Activated CD4-positive, alpha-beta memory T cell treated with anti-CD3 and anti-CD28 coated beads, Interleukin-2, amount 10 ng/mL, durations not matched to agents 7 days and 5 days (primary cell): ENCODE results near the gene SOWAHA. TPM values are rescaled to one million over a fixed set of nuclear protein-coding genes. Genes with fewer than 3 reads are reported as not detected.

Experiments
- CTCF ChIA-PET: fragments of 350-600 bp; sonication (Branson Sonifier 250); formaldehyde crosslinking; loops from one replicate; lab custom pipeline; 2021; ENCODE audit warnings: antibody characterized with exemption, inconsistent platforms; lab: Charles Lee
- POLR2A ChIA-PET: fragments of 350-600 bp; sonication (Branson Sonifier 250); formaldehyde crosslinking; loops from one replicate; lab custom pipeline; 2021; ENCODE audit warnings: antibody characterized with exemption; lab: Charles Lee
- DNase-seq: peaks from one replicate; pipeline ENCODE4 v3.0.0-alpha.2; 2020
- H3K27ac Mint-ChIP-seq: one replicate; pipeline ENCODE4 v1.8.0; 2021; ENCODE audit warnings: mild to moderate bottlenecking, mixed read lengths
- H3K27me3 Mint-ChIP-seq: one replicate; pipeline ENCODE4 v1.8.0; 2021; ENCODE audit warnings: mixed read lengths
- H3K36me3 Mint-ChIP-seq: one replicate; pipeline ENCODE4 v1.8.0; 2021; ENCODE audit warnings: low read depth, mixed read lengths
- H3K4me1 Mint-ChIP-seq: one replicate; pipeline ENCODE4 v1.8.0; 2021; ENCODE audit warnings: mixed read lengths
- H3K4me3 Mint-ChIP-seq: one replicate; pipeline ENCODE4 v1.8.0; 2021; ENCODE audit warnings: mild to moderate bottlenecking, mixed read lengths
- H3K9me3 Mint-ChIP-seq: one replicate; pipeline ENCODE4 v1.8.0; 2021; ENCODE audit warnings: mixed read lengths
- total RNA-seq, 2 experiments: library from RNA; stranded (reverse); gene quantifications; one replicate each; pipeline ENCODE4 v1.2.3, GENCODE V29; 2021

The SOWAHA gene
- total RNA-seq, 2 experiments from 2014 or later: not detected

DNA sequence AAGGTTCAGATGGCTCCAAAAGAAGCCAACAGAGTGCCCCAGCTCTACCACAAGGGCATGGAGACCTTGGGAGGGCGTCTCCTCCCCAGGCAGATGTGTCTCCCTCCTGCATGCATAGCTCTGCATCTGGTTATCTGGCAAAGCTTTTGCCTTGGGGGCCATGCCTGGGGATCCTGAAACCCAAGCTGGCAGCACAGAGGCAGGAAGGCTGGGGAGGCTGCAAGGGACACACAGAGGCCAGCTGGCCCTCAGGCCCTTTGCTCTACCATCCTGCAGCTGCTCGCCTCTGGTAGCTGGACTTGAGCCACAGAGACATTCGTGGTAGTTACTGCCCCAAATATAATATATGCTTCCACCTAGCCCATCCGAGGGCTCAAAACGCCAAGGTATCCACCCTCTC lies 40.0 kb upstream of the SOWAHA start:
- no peaks in the 10 kb centered on the region for H3K9me3 Mint-ChIP-seq
- peaks cover 4% of the 10 kb centered on the region for H3K27me3 Mint-ChIP-seq
- POLR2A ChIA-PET: interaction anchor here (1.5 kb wide), 1 partner anchor 10 kb away, joined by 3 read pairs; no protein-coding TSS in a partner anchor
- H3K36me3 Mint-ChIP-seq: peaks cover 3% of the 10 kb centered on the region
- H3K27ac Mint-ChIP-seq: no peak overlapping the region
- no peak for DNase-seq
- H3K4me3 Mint-ChIP-seq: no peak overlapping the region
- CTCF ChIA-PET: no interaction called here
- H3K4me1 Mint-ChIP-seq: peaks cover 14% of the 10 kb centered on the region

DNA sequence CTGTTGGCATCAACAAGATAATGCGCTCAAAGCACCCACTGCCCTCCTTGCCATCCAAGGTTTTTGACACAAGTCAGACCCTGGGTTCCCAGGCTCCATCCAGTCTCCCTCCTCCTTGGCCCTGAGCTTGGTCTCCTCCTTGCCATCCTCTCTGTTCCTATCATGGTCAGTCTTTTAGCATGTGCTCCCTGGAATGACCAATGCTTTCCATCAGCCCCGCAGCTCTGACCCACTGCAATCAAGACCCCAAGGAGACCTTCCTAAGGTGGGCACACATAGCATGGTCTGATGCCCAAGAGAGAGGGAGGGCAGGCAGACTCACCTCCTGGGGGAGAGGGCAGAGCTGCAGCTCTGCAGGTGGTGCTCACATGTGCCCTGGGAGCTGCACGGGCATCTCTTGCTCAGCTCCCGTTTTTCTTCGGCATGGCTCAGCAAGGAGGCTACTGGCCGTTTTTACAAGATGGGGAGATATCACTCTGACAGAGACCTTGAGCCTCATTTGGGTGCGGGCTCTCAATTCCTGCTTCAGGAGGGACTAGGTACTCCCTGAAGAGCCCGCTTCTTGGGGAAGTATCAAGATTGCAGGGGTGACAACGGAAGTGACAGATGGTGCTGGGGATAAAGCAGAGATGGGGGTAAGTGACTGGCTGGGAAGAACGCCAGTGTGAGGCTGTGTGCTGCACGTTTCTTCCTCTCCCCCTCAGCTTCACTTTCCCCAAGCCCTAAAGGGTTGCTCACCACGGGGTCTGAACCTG lies 39.3 kb upstream of the SOWAHA start:
- POLR2A ChIA-PET: interaction anchor here (1.5 kb wide), 1 partner anchor 10 kb away, joined by 3 read pairs; no protein-coding TSS in a partner anchor
- peaks cover 16% of the 10 kb centered on the region for H3K4me1 Mint-ChIP-seq
- no peak overlapping the region for H3K4me3 Mint-ChIP-seq
- H3K36me3 Mint-ChIP-seq: peaks cover 3% of the 10 kb centered on the region
- peaks cover 10% of the 10 kb centered on the region for H3K27me3 Mint-ChIP-seq
- H3K27ac Mint-ChIP-seq: no peak overlapping the region
- DNase-seq: no peak
- no peaks in the 10 kb centered on the region for H3K9me3 Mint-ChIP-seq
- CTCF ChIA-PET: no interaction called here

DNA sequence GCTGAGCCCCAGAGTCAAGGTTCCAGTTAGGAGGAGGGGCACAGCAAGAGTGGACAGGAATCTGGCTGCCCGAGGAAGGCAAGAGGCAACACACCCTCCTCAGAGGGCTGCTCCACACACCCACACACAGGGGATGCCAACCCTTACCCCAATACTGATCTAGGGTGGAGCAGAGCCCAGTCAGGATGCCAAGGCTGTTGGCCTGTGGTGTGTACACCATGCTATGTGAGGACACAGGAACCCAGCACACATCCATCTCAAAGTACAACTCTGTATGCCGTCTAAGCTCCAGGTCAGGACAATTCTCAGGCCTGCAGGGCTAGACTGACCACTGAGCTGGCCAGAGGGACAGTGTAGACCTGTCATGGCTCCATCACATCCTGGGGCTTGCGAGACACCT lies 38.7 kb upstream of the SOWAHA start:
- ChIA-PET CTCF (interaction anchor here (1.0 kb wide), 1 partner anchor 11 kb away, joined by 3 read pairs; no protein-coding TSS in a partner anchor), POLR2A (no interaction called here)
- DNase-seq: no peak
- Mint-ChIP-seq H3K27me3 (peaks cover 16% of the 10 kb centered on the region), H3K27ac (no peak overlapping the region), H3K4me3 (no peak overlapping the region), H3K36me3 (peaks cover 3% of the 10 kb centered on the region), H3K9me3 (no peaks in the 10 kb centered on the region), H3K4me1 (peaks cover 16% of the 10 kb centered on the region)

DNA sequence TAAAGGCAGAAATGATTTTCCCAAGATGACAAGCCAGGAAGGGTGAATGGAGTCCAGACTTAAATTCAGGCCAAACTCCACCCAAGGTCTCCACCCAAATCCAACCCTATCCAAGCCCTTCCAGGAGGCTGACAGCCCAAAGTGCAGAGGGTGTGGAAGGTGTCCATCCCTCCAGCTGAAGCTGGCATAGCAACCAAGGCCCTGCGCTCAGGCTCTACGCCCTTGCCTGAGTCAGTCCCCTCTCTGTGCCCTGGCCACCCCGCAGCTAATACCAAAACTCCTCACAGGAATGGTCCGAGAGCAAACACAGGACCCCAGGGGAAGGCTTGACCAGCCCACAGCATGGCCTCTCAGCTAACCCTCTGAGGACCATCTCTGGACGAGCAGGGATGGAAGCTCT lies 38.2 kb upstream of the SOWAHA start:
- peaks cover 20% of the 10 kb centered on the region for H3K27me3 Mint-ChIP-seq
- ChIA-PET CTCF (interaction anchor here (1.0 kb wide), 1 partner anchor 11 kb away, joined by 3 read pairs; no protein-coding TSS in a partner anchor), POLR2A (no interaction called here)
- DNase-seq: no peak
- H3K9me3 Mint-ChIP-seq: no peaks in the 10 kb centered on the region
- no peak overlapping the region for H3K27ac Mint-ChIP-seq
- no peak overlapping the region for H3K4me3 Mint-ChIP-seq
- H3K36me3 Mint-ChIP-seq: peaks cover 3% of the 10 kb centered on the region
- H3K4me1 Mint-ChIP-seq: peaks cover 17% of the 10 kb centered on the region

DNA sequence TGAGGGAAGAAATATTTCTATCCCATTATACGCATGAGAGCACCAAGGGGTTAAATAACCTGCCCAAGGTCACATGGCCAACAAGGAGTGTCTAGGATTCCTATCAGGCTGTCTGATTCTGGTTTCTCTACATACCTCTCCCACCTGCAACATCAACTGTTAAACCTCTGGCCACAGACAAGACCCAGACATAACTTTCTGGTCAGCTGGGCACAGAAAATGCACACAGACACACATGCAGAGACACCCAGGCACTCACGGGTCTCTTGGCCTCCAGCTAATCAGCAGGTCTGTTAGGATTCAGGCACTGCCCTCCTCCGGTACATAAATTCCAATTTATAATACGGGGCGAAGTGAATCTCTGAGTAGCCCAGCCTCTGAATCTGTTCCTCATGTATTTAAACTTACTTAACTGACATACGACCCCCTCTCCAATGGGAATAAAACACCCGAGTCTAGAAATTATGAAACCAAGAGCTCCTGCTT lies 37.6 kb upstream of the SOWAHA start:
- Mint-ChIP-seq H3K9me3 (no peaks in the 10 kb centered on the region), H3K27me3 (peaks cover 21% of the 10 kb centered on the region), H3K36me3 (peaks cover 3% of the 10 kb centered on the region), H3K4me1 (peaks cover 20% of the 10 kb centered on the region), H3K4me3 (peak overlapping the region; percentile 21), H3K27ac (no peak overlapping the region)
- DNase-seq: no peak
- POLR2A ChIA-PET: interaction anchor here (0.7 to 0.8 kb wide), 2 partner anchors 8 to 38 kb away, joined by 3 read pairs; partner anchors contain the start of gene KIF3A
- CTCF ChIA-PET: interaction anchor here (1.0 kb wide), 1 partner anchor 10 kb away, joined by 3 read pairs; no protein-coding TSS in a partner anchor

DNA sequence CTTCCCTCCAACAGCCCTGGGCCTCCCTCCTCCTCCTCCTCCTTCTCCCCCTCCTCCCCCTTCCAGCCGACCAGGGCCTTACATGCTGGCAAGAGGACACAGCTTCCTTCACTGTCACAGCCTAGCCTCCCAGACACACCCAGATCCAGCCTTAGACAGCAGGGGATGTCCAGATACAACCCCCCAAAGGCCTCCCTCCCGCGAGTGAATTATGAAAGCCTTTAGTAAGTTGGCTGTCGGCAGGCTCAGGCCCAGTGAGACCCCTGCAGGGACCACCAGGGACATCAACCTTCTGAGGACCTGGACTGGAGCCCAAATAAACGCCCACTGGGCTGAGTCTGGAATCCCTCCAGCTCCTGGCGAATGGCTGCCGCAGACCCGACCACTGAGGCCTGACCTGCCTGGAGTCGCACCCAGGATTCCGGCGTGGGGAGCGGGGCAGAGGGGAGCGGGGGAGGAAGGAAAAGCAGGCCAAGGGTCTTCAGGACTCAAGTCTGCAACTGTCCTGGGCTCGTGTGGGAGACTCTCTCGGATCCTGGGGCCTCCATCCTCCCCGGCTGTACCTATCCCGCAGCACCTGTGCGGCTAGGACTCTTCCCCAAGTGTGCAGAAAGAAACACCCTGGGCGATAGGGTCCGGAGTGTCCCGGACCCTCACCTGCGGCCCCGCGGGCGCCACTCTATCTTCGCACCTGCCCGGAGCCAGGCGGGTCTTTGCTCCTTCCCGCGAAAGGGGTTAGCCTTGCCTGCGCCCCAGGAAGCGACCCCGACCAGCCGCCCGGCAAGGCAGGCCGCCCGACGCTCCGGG lies 36.8 kb upstream of the SOWAHA start:
- DNase-seq: no peak
- H3K27ac Mint-ChIP-seq: no peak overlapping the region
- H3K4me3 Mint-ChIP-seq: peak overlapping the region; percentile 65
- H3K27me3 Mint-ChIP-seq: peaks cover 28% of the 10 kb centered on the region
- peaks cover 23% of the 10 kb centered on the region for H3K4me1 Mint-ChIP-seq
- peaks cover 3% of the 10 kb centered on the region for H3K36me3 Mint-ChIP-seq
- CTCF ChIA-PET: no interaction called here
- POLR2A ChIA-PET: interaction anchor here (0.7 to 1.5 kb wide), 5 partner anchors 9 to 364 kb away, joined by 3 to 4 read pairs (median 3); partner anchors contain the start of gene KIF3A
- no peaks in the 10 kb centered on the region for H3K9me3 Mint-ChIP-seq

DNA sequence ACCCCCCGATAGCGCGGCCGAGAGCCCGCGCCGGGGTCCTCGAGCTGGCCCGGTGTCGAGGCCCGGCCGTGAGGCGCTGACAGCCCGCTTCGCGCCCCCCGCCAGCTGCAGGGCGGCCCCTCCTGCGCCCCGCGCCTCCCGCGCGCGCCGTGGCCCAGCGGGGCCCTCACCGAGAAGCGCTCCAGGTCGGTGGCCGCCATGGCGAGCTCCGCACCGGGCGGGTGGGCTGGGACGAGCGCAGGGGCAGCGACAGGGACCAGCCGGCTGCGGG lies 36.2 kb upstream of the SOWAHA start:
- ChIA-PET POLR2A (interaction anchor here (0.9 to 1.5 kb wide), 6 partner anchors 11 to 365 kb away, joined by 3 to 6 read pairs (median 3); partner anchors contain the start of gene CCNI2), CTCF (interaction anchor here (1.5 kb wide), 1 partner anchor 43 kb away, joined by 7 read pairs; no protein-coding TSS in a partner anchor)
- Mint-ChIP-seq H3K27ac (no peak overlapping the region), H3K4me3 (no peak overlapping the region), H3K27me3 (peaks cover 33% of the 10 kb centered on the region), H3K36me3 (peaks cover 3% of the 10 kb centered on the region), H3K4me1 (peaks cover 23% of the 10 kb centered on the region), H3K9me3 (no peaks in the 10 kb centered on the region)
- no peak for DNase-seq

DNA sequence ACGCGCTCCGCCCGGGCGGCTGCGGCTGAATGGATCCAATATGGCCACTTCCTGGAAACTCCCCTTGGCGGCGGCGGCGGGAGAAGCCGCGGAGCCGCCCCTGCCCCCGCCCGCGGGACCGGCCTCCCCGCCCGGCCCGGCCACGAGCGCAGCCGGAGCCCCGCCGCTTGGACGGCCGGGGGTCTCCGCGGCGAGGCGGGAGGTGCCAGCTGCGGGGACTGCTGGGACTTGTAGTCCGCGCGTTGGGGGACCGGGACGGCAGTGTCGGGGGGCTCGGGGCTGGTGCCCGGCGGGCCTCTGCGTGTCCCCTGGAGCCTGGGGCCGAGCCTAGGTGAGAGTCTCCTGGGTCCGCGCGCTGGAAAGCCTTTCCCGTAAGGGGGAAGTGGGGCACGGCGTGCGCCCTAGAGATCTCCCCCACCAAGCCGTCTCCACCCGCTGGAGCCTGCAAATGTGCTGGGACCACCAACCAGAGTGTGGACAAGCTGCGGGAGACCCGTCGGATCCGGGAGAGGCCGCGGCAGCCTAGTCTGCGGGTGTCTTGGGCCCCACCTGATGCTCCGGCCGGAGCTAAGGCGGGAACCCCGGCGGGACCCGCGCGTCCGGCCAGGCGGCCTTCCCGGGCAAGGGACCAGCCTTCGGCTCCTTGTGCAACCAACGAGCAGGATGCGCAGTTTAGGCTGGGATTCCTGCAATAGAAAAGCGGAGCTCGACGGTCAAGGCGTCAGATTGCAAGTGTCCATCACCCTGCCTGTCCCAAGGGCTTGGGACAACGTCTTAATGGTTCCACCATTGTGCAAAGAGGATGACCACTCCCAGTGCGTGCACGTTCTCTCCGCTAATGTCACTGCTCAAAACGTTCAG lies 35.7 kb upstream of the SOWAHA start, which contains the start of gene SEPTIN8:
SEPTIN8 (minus strand) TSS at position 31 of the 861 bp plus-strand sequence. CDS start 102 bp downstream, outside the sequence.
- DNase-seq: peak; percentile 55
- peaks cover 23% of the 10 kb centered on the region for H3K4me1 Mint-ChIP-seq
- ChIA-PET CTCF (interaction anchor here (0.8 to 1.7 kb wide), 3 partner anchors 30 to 279 kb away, joined by 3 to 7 read pairs (median 3); partner anchors contain the start of gene CCNI2), POLR2A (interaction anchor here (0.6 to 1.5 kb wide), 8 partner anchors 10 to 366 kb away, joined by 3 to 6 read pairs (median 3); partner anchors contain the start of gene CCNI2)
- peak within 1 kb of the TSS; percentile 73 for H3K4me3 Mint-ChIP-seq
- H3K27me3 Mint-ChIP-seq: peaks cover 38% of the 10 kb centered on the region
- H3K9me3 Mint-ChIP-seq: no peaks in the 10 kb centered on the region
- peaks cover 3% of the 10 kb centered on the region for H3K36me3 Mint-ChIP-seq
- H3K27ac Mint-ChIP-seq: no peak within 1 kb of the TSS

DNA sequence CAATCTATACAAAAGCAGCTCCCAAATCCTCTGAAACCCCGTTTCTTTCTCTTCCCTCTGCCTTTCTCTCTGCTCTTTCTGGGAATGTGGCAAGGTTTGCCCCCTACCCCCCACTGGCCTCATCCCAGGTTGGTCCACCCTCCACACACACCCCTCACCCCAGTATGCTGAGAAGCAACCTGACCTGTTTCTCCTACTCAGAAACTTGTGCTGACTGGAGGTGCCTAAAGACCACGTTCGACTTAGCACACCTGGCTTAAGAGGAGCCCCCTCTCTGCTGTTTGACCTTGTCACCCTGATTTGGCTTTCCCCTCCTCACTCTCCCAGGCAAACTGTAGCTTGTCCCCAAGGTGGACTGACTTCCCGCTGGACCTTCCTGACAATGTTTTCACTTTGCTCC lies 35.0 kb upstream of the SOWAHA start:
- H3K27ac Mint-ChIP-seq: no peak overlapping the region
- peaks cover 3% of the 10 kb centered on the region for H3K36me3 Mint-ChIP-seq
- peaks cover 23% of the 10 kb centered on the region for H3K4me1 Mint-ChIP-seq
- peaks cover 42% of the 10 kb centered on the region for H3K27me3 Mint-ChIP-seq
- ChIA-PET POLR2A (interaction anchor here (1.1 to 1.5 kb wide), 3 partner anchors 31 to 220 kb away, joined by 3 to 6 read pairs (median 3); partner anchors contain the start of gene CCNI2), CTCF (interaction anchor here (0.5 to 1.7 kb wide), 4 partner anchors 31 to 280 kb away, joined by 3 to 7 read pairs (median 4); partner anchors contain the start of gene CCNI2)
- peak overlapping the region; percentile 73 for H3K4me3 Mint-ChIP-seq
- no peak for DNase-seq
- H3K9me3 Mint-ChIP-seq: no peaks in the 10 kb centered on the region

DNA sequence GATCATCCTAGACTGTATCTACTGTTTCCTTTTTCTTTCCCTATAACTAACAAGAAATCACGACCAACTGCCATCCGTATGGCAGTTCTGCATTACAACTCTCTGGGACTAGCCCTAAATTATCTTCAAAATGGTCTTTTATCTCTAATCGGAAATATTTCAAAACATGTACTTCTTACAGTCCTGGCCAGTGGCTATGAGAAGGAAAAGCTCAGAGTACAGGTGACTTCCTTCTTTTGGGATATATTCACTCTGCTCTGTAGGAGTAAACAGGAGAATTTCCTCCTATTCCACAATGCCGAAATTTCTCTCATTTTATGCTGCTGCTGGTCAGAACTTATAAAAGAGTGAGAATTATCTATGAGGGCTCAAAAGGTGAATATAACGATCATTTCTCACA lies 34.2 kb upstream of the SOWAHA start:
- H3K4me1 Mint-ChIP-seq: peaks cover 23% of the 10 kb centered on the region
- no peak overlapping the region for H3K27ac Mint-ChIP-seq
- no peak for DNase-seq
- no peak overlapping the region for H3K4me3 Mint-ChIP-seq
- CTCF ChIA-PET: interaction anchor here (1.7 to 1.8 kb wide), 2 partner anchors 32 to 280 kb away, joined by 3 to 8 read pairs; partner anchors contain the start of gene CCNI2
- peaks cover 3% of the 10 kb centered on the region for H3K36me3 Mint-ChIP-seq
- POLR2A ChIA-PET: interaction anchor here (1.1 kb wide), 1 partner anchor 221 kb away, joined by 3 read pairs; no protein-coding TSS in a partner anchor
- peaks cover 44% of the 10 kb centered on the region for H3K27me3 Mint-ChIP-seq
- no peaks in the 10 kb centered on the region for H3K9me3 Mint-ChIP-seq

DNA sequence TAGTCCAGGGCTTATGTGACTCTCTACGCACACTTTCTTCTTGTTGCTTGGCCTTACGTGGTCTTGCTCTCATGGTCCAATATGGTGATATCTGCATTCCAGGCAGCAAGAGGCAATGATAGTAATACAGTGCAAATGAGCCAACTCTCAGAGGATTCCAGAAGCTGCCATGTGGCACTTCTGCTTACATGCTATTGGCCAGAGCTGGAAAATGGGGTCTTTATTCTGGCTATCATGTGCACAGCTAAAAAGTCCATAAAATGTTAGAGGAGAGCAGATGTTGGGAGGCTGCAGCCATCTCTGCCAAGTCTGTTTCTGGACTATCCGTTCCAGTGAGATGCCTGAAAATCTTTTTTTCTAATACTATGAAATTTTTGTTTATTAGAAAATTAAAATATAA lies 33.1 kb upstream of the SOWAHA start:
- Mint-ChIP-seq H3K4me1 (peaks cover 21% of the 10 kb centered on the region), H3K27me3 (peaks cover 44% of the 10 kb centered on the region), H3K27ac (no peak overlapping the region), H3K4me3 (no peak overlapping the region), H3K9me3 (no peaks in the 10 kb centered on the region), H3K36me3 (peaks cover 3% of the 10 kb centered on the region)
- ChIA-PET POLR2A (no interaction called here), CTCF (interaction anchor here (1.8 kb wide), 1 partner anchor 33 kb away, joined by 8 read pairs; the partner anchor contains the start of gene CCNI2)
- no peak for DNase-seq
